ENCODE results near the gene RAB11FIP5. TPM values are rescaled to one million over a fixed set of nuclear protein-coding genes. Genes with fewer than 3 reads are reported as not detected.

The RAB11FIP5 gene
- total and polyA plus RNA-seq, 9 of the 15 experiments (the other 6 are each of a cell fraction or from before 2014, with no cell fraction given) = 1.7 to 14.4 (median 6.4) TPM

GRCh38 chr2:73135236-73135635, 22.5 kb upstream of the RAB11FIP5 start:
- CTCF ChIA-PET (ENCODE audit: low intra/inter-chr PET ratio) = no interaction called here
- no peak for FAIRE-seq
- in situ Hi-C loops (cut with MboI) = no loop called here

More at GRCh38 chr2:73135236-73135635, 22.5 kb upstream of the RAB11FIP5 start:
- intact Hi-C loops (cut with micrococcal nuclease) = no loop called here
- TF ChIP-seq CEBPZ (IDR thresholded peaks at IDR 0.05; ENCODE audit: borderline replicate concordance, low read depth, low read length) = no peak
- no peak for TF ChIP-seq TRIM28 (IDR thresholded peaks at IDR 0.05)
- TF ChIP-seq ZNF512 (tag; IDR thresholded peaks at IDR 0.05) = peak; percentile 80
- TF ChIP-seq L3MBTL2 (IDR thresholded peaks at IDR 0.05) = no peak
- peak; percentile 21 for TF ChIP-seq RBM25 (IDR thresholded peaks at IDR 0.05; ENCODE audit: low read depth, low read length, severe bottlenecking)
- H4K20me1 ChIP-seq (replicated peaks; ENCODE audit: control insufficient read depth, insufficient read depth, low read length) = no peaks in the 10 kb centered on the region
- no peak overlapping the region for H2AFZ ChIP-seq (ENCODE audit: low read depth, low read length)
- no peak overlapping the region for H3K4me2 ChIP-seq (ENCODE audit: insufficient read depth, low read length)
- peaks cover 0 to 5% of the 10 kb centered on the region in 2 experiments; a peak in 3 of 5 replicates for H3K27me3 ChIP-seq (ENCODE audit: control insufficient read depth in 2 of 2, insufficient read depth in 2 of 2, low read length in 2 of 2)
- no peak for DNase-seq (ENCODE audit: extremely low read depth in 1 of 4, low spot score in 3 of 4)
- no peaks in the 10 kb centered on the region for H3K9me3 ChIP-seq (replicated peaks; ENCODE audit: control insufficient read depth, insufficient read depth, low read depth, low read length)
- no peak overlapping the region for H3K9ac ChIP-seq (ENCODE audit: insufficient read depth in 1 of 2, low read depth in 2 of 2, low read length in 2 of 2)
- no peak overlapping the region for H3K27ac ChIP-seq (ENCODE audit: extremely low read depth, low read depth, low read length)
- no peaks in the 10 kb centered on the region for H3K36me3 ChIP-seq (ENCODE audit: control insufficient read depth, insufficient read depth, low read length)
- H3K79me2 ChIP-seq (ENCODE audit: control insufficient read depth, insufficient read depth, low read length) = no peaks in the 10 kb centered on the region
- no peaks in the 10 kb centered on the region for H3K9me1 ChIP-seq (ENCODE audit: control insufficient read depth, insufficient read depth, low read length)
- BruUV-seq (replicated peaks) = no TSS peak
- WGBS (ENCODE audit: insufficient coverage, low coverage, missing lambda C conversion rate) = 0% methylated on average over 2 of the region's 2 CpGs
- H3K4me1 ChIP-seq (replicated peaks in 1 of 2; ENCODE audit: control insufficient read depth in 2 of 2, insufficient read depth in 2 of 2, low read length in 2 of 2) = no peaks in the 10 kb centered on the region
- ATAC-seq = no peak
- POLR2A ChIA-PET = no interaction called here
- H3K4me3 ChIP-seq = no peak overlapping the region
